Heart left ventricle (tissue), 16 donors: ENCODE results near the gene CDK19. TPM values are rescaled to one million over a fixed set of nuclear protein-coding genes. Genes with fewer than 3 reads are reported as not detected.

ENCODE experiments used
- ATAC-seq, 4 donors: fragments of 200-7000 bp; cut with Tn5 transposase; one replicate each; pipeline ENCODE4 v1.9.1; 2020 to 2022; ENCODE audit warnings: moderate library complexity in 4 of 4, mild to moderate bottlenecking in 3 of 4, moderate number of reproducible peaks in 1 of 4
- DNase-seq, 5 donors: peaks; one replicate each; pipeline ENCODE4 v3.0.0-alpha.2; 2020
- H3K27ac ChIP-seq, 12 donors: fragments of 200-600 bp; sonication (generic) in 4 of 12; one replicate each; pipeline versions ENCODE4 v1.5.0 to v1.8.0; 2016 to 2022; ENCODE audit warnings: mild to moderate bottlenecking in 2 of 12
- H3K27me3 ChIP-seq, 9 donors: fragments of 200-600 bp; sonication (generic) in 2 of 9; one replicate each; pipeline versions ENCODE4 v1.5.1 to v1.8.0; 2016 to 2022; ENCODE audit warnings: mild to moderate bottlenecking in 3 of 9
- H3K36me3 ChIP-seq, 9 donors: fragments of 200-600 bp; sonication (generic) in 2 of 9; one replicate each; pipeline versions ENCODE4 v1.5.0 to v1.8.0; 2018 to 2022; ENCODE audit warnings: mild to moderate bottlenecking in 2 of 9
- H3K4me1 ChIP-seq, 12 donors: fragments of 200-600 bp; sonication (generic) in 4 of 12; one replicate each; pipeline versions ENCODE4 v1.5.0 to v1.8.0; 2016 to 2022; ENCODE audit warnings: mild to moderate bottlenecking in 3 of 12
- H3K4me3 ChIP-seq, 12 donors: fragments of 200-600 bp; sonication (generic) in 4 of 12; one replicate each; pipeline versions ENCODE4 v1.5.0 to v1.8.0; 2017 to 2022; ENCODE audit warnings: mild to moderate bottlenecking in 9 of 12, moderate library complexity in 4 of 12
- H3K9me3 ChIP-seq, 12 donors: fragments of 200-600 bp; sonication (generic) in 4 of 12; one replicate each; pipeline versions ENCODE4 v1.5.0 to v1.8.0; 2016 to 2022; ENCODE audit warnings: mild to moderate bottlenecking in 1 of 12
- POLR2A ChIP-seq, 2 donors: fragments of 450-650 bp; IDR thresholded peaks; one replicate each; pipeline ENCODE4 v1.6.1; 2017; ENCODE audit warnings: antibody characterized with exemption in 2 of 2, mild to moderate bottlenecking in 2 of 2, moderate library complexity in 2 of 2
- WGBS, 4 donors: extraction: QIAGEN DNeasy Blood & Tissue Kit in 2 of 4; methylation state at CpG; one replicate each; pipeline versions ENCODE4 v1.1.5 to v1.1.7; 2013 to 2018; 5-methylcytosine and 5-hydroxymethylcytosine counted together
- intact Hi-C, 10 donors: fragments of 100-400 bp; cut with DNase I; formaldehyde crosslinking; loops; one replicate each; pipeline versions ENCODE4 v1.11.1 to v1.14.2; 2022
- polyA plus RNA-seq, 2 donors: library from polyadenylated mRNA; stranded (reverse); fragments of 200-250 nt; gene quantifications; one replicate each; pipeline ENCODE4 v1.2.3, GENCODE V29; 2013
- total RNA-seq, 9 donors: library from RNA; depleted of rRNA in 2 of 9; stranded (reverse); fragments of >200 nt in 2 of 9; fragmentation: NEBNext Ultra II Directional in 3 of 9; extraction: Animal tissue kit (Norgen Biotek cat#: 25700) in 3 of 9; gene quantifications; one replicate each; pipeline versions ENCODE4 v1.1.0 to v1.2.4, GENCODE V29; 2016 to 2023
- TF ChIP-seq, protein P1 (sequence below), 12 donors: fragments of 200-600 bp; sonication (generic) in 4 of 12; IDR thresholded peaks; one replicate each; pipeline versions ENCODE4 v1.5.0 to v1.8.0; 2018 to 2022; ENCODE audit warnings: antibody characterized with exemption in 12 of 12, mild to moderate bottlenecking in 5 of 12
- donor health status: ischemic (EF 13 %, LVEDD 7.1; RV severe dilation, severe dysfunction).
- donor health status: healthy with polysubstance abuse.
- donor health status: DM: no; HTN: yes; CAD: no.
- donor health status: DM: no; HTN: no; CAD: no.
- donor health status: ischemic (EF 25% LVEDD 6.9; RV normal size, moderate dysfunction).
- donor health status: ischemic (EF 25% LVEDD 5.7; RV mildly dilated, moderate dysfunction).
- donor health status: healthy.
- donor health status: DM: yes; HTN: yes; CAD: no.
- donor health status: ischemic (EF 35%, LVEDD 5.7; RV mildly dilated, moderate dysfunction).
- donor health status: nonischemic (EF 11% LVEDD 7.7; RV severe dilation, severe dysfunction).
- donor health status: DM: yes; HTN: yes; CAD: no.
- donor health status: PGD.
- donor health status: ischemic (EF 29% LVEDD 5.4; RV normal size, mild dysfunction).
- donor health status: nonischemic (EF 23%, LVEDD 6.1; RV moderate dilation, normal function).

Gene CDK19
- total and polyA plus RNA-seq, 11 donors: 3.8 to 16.3 (median 8.3) TPM

DNA sequence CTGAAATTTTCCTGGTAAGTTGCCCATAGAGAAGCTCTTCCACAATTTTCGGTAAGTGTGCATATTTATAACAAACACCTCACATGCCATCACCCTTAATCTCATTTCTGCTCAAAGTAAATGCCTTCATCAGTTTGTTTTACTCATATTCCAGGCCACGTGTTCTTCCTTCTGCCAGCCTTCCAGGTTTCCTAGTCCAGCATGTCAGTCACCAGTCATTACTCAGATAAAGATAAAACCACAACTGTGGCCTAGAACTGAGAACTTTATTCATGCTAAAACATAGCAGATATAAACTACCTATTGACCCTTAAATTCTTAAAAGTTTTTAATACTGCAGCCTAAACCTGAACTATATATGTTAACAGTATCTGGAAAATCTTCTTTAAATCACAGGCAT lies 189.4 kb downstream of the CDK19 start:
- H3K9me3 ChIP-seq: no peaks in the 10 kb centered on the region
- WGBS, 4 donors: 40 to 55% (median 54%) methylated on average over 2 of the region's 2 CpGs
- ATAC-seq: peak in 3 of 4 donors; percentile 53 to 60 (median 59)

DNA sequence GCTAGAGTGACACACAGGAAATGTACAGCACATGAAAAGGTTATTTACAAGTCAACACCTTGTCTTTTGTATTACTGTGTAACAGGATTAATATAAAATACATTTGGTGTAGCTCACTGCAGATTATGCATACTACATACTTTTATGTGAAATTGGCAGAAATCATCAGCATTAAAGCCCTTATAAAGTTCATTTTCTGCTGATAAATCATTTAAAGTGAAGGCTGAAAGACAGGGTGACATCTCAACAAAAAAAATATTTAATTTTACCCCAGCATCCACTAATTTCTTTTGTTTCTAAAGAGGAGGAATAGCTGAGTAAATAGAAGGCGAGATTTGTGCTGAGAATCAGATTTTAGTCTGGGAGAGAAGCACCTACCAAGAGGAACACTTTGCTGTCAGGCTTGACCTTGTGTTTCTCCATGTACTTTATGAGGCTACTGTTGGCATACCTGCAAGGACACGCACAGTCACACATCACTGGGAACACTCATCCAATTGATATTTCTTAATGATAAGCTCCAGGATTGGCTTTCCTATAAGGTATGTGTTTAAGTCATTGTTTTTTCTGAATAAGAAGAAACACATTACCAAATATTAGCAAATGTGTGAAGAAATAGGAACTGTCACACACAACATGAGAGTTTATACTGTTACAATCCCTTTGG lies 192.2 kb downstream of the CDK19 start:
- Histone ChIP-seq H3K36me3 (peaks cover 0 to 44% (median 33%) of the 10 kb centered on the region in 9 donors), H3K9me3 (no peaks in the 10 kb centered on the region), H3K27me3 (no peaks in the 10 kb centered on the region), H3K4me3 (no peak overlapping the region), H3K4me1 (peaks cover 0 to 39% (median 13%) of the 10 kb centered on the region in 12 donors), H3K27ac (no peak overlapping the region)
- intact Hi-C loops: loop anchor here in 1 of 10 donors (5.0 kb wide), 1 partner anchor 254 kb away; no protein-coding TSS in a partner anchor
- no peak for DNase-seq
- 74 to 85% (median 78%) methylated on average over 2 of the region's 2 CpGs for WGBS, 4 donors
- ATAC-seq: peak in 1 of 4 donors; percentile 55
- TF ChIP-seq, protein P1, sequence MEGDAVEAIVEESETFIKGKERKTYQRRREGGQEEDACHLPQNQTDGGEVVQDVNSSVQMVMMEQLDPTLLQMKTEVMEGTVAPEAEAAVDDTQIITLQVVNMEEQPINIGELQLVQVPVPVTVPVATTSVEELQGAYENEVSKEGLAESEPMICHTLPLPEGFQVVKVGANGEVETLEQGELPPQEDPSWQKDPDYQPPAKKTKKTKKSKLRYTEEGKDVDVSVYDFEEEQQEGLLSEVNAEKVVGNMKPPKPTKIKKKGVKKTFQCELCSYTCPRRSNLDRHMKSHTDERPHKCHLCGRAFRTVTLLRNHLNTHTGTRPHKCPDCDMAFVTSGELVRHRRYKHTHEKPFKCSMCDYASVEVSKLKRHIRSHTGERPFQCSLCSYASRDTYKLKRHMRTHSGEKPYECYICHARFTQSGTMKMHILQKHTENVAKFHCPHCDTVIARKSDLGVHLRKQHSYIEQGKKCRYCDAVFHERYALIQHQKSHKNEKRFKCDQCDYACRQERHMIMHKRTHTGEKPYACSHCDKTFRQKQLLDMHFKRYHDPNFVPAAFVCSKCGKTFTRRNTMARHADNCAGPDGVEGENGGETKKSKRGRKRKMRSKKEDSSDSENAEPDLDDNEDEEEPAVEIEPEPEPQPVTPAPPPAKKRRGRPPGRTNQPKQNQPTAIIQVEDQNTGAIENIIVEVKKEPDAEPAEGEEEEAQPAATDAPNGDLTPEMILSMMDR (IDR thresholded peaks at IDR 0.05): no peak
- no peak for TF ChIP-seq POLR2A (IDR thresholded peaks at IDR 0.05)

More for the DNA sequence above, 189.4 kb downstream of the CDK19 start:
- H3K4me3 ChIP-seq: no peak overlapping the region
- intact Hi-C loops: no loop called here
- TF ChIP-seq, protein P1 (IDR thresholded peaks at IDR 0.05): no peak
- peak overlapping the region in 2 of 12 donors; percentile 26 to 38 for H3K27ac ChIP-seq
- H3K4me1 ChIP-seq: peaks cover 0 to 18% (median 4%) of the 10 kb centered on the region in 12 donors
- no peak for DNase-seq
- H3K27me3 ChIP-seq: no peaks in the 10 kb centered on the region
- H3K36me3 ChIP-seq: peaks cover 0 to 36% (median 29%) of the 10 kb centered on the region in 9 donors

DNA sequence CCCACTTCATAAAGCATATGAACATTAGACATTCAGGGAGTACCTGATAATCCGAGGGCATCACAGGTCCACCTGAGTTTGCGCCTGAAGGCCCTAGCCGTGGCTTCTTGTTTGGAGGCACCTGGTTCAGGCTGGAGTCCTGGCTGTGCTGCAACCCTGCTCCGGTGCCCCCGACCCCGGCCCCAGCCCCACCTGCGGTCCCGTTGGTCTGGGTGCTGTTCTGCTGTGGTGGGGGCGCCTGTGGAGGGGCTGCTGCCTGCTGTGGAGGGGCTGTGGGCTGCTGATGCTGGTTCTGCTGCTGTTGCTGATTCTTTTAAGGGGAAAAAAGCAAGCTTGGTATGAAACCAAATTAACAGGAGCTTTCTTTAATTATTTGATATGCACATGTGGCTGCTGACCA lies 194.2 kb downstream of the CDK19 start:
- intact Hi-C loops: loop anchor here in 1 of 10 donors (5.0 kb wide), 1 partner anchor 256 kb away; no protein-coding TSS in a partner anchor
- Histone ChIP-seq H3K27me3 (no peaks in the 10 kb centered on the region), H3K4me1 (peaks cover 0 to 34% (median 13%) of the 10 kb centered on the region in 12 donors), H3K27ac (no peak overlapping the region), H3K4me3 (no peak overlapping the region), H3K36me3 (peaks cover 0 to 42% (median 30%) of the 10 kb centered on the region in 9 donors), H3K9me3 (no peaks in the 10 kb centered on the region)
- no peak for ATAC-seq
- DNase-seq: no peak
- TF ChIP-seq, protein P1 (IDR thresholded peaks at IDR 0.05): no peak
- TF ChIP-seq POLR2A (IDR thresholded peaks at IDR 0.05): no peak
- WGBS, 4 donors: 90 to 95% (median 92%) methylated on average over 8 to 9 of the region's 9 CpGs

DNA sequence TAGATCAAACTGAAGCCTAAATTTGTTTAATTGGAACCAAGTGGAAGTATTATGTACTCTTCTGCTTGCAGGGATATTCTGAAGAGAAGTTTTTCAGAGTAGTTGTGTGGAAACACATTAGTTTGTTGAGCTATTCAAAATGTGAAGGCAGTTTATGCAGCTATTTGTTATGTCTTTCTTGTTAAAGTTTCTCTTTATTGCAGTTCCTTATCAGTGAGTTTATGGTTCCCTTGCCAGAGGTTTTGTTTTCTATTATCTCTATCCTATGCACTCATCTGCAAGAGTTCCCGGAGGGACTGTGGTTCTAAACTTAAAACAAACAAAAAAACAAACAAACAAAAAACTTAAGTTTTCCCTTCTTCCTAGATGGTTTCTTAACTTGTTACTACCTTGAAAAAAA lies 195.2 kb downstream of the CDK19 start:
- no peaks in the 10 kb centered on the region for H3K9me3 ChIP-seq
- no peak for ATAC-seq
- WGBS, 4 donors: 46 to 61% (median 51%) methylated on average over 1 of the region's 1 CpG

More for the DNA sequence above, 195.2 kb downstream of the CDK19 start:
- H3K4me3 ChIP-seq: no peak overlapping the region
- TF ChIP-seq, protein P1 (IDR thresholded peaks at IDR 0.05): no peak
- no peak for TF ChIP-seq POLR2A (IDR thresholded peaks at IDR 0.05)
- no peak for DNase-seq
- no peaks in the 10 kb centered on the region for H3K27me3 ChIP-seq
- peaks cover 0 to 31% (median 12%) of the 10 kb centered on the region in 12 donors for H3K4me1 ChIP-seq
- peak overlapping the region in 1 of 12 donors; percentile 33 for H3K27ac ChIP-seq
- H3K36me3 ChIP-seq: peaks cover 0 to 44% (median 25%) of the 10 kb centered on the region in 9 donors
- intact Hi-C loops: loop anchor here in 1 of 10 donors (5.0 kb wide), 1 partner anchor 257 kb away; no protein-coding TSS in a partner anchor
